T-helper 1 cell treated with Interleukin-12 subunit alpha and Interleukin-12 subunit beta and Interleukin-4 antibody, amounts not matched to agents 30 ng/mL and 1 ng/mL, for 36 hours (primary cell): ENCODE data around the gene MAP7. TPM values are rescaled to one million over a fixed set of nuclear protein-coding genes. Genes with fewer than 3 reads are reported as not detected.

Source experiments
- intact Hi-C: fragments of 100-400 bp; cut with micrococcal nuclease; formaldehyde crosslinking; loops from one replicate; pipeline ENCODE4 v1.15.1; 2024
- total RNA-seq: library from RNA; stranded (reverse); gene quantifications from 2 replicates; pipeline ENCODE4 v1.2.3, GENCODE V29; 2022

The MAP7 gene
- total RNA-seq, 1 donor from 2014 or later = 1.4 TPM

- intact Hi-C loops = no loop called here
Measured at GRCh38 chr6:136343275-136343674, 206.9 kb downstream of the MAP7 start.

GRCh38 chr6:136341967-136342366 lies 208.3 kb downstream of the MAP7 start:
- intact Hi-C loops = no loop called here

- intact Hi-C loops = no loop called here
Measured at GRCh38 chr6:136341367-136341766, 208.9 kb downstream of the MAP7 start.

DNA sequence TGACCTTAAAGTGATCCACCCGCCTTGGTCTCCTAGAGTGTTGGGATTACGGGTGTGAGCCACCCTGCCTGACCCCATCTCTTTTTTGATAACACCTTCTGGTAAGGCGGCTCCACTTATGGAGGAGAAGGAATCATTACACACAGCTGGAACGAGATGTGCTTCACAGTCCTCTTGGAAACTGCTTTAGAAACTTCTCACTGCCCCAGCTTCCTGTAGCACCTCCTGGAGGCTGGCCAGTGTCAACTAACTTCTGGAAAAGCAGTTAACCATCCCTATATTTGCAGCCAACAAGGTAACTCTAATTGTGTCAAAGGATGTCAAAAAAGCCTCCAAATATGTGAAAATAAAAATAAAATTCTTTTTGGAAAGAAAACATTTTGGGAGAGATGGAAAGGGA lies 211.7 kb downstream of the MAP7 start:
- intact Hi-C loops = no loop called here

GRCh38 chr6:136337606-136338005 lies 212.6 kb downstream of the MAP7 start:
- intact Hi-C loops = no loop called here

DNA sequence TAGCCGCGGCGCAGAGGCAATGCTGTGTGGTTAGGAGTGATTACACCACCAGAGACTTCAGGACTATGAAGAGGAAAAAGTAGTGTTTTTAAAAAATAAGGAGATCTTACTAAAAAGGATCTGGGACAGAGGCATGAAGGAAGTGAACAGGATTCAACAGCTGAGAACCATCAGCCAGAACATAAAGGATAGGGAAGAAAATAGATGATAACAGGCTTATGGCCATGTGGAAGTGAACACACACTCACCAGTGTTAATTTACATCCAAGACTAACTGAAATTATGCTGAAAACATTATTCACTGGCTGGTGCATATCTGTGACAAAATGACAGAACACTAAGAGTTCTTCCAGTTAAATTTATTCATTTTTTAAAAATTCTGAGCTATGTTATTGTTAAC lies 213.1 kb downstream of the MAP7 start:
- intact Hi-C loops = no loop called here

DNA sequence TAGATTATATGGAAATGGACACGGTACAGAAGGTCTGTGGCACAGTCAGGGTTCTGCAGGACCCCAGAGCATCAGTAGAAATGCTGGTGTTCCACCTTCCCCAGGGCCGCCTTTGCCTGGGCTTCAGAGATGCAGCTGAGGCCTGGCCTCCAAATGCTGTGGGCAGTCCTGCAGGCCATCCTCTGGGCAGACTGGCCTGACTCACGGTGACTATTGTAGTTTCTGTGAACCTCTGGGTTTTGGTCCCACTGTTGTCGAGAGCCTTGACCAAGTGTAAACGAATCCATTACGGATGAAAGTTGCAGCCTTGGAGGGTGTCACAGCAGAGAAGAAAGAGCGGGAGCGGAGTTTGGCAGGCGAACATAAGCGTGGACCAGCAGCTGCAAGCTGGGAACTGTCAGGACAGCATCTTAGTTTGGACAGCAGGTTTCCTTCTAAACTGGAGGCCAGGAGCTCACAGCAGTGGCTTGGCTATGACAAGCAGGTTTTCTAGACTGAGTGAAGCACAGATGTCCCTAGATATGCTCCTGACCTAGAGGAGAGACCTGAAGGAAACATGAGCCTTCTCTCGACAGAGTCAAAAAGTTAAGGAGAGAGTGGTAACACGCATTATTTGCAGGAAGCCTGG lies 214.4 kb downstream of the MAP7 start:
- intact Hi-C loops = no loop called here

DNA sequence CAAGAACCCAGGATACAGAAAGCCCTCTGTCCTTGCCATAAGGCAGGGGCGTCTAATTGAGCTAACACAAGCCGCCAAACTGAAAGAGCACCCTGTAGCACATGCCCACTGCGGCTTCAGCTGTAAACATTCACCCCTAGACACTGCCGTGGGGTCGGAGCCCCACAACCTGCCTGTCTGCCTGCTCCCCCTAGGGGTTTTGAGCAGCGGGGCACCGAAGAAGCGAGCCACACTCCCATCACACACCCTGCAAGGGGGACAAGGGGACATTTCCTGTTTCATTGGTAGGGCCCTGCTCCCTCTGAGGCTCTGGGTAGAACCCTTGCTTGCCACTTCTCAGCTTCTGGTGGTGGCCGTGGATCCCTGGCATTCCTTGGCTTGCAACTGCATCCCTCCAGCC lies 215.4 kb downstream of the MAP7 start:
- intact Hi-C loops = no loop called here

DNA sequence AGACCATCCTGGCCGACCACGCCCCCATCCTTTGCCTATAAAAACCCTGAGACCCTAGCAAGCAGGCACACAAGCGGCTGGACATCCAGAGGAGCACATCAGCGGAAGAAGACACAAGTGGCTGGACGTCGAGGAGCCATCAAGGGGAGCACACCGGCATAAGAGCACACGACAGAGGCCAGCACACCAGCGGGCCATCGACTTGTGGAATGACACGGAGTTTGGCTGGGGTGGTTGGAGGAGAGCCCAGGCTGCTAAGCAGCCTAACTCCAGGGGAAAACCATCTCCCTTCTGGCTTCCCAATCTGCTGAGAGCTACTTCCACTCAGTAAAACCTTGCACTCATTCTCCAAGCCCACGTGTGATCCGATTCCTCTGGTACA lies 215.8 kb downstream of the MAP7 start:
- intact Hi-C loops = no loop called here

- intact Hi-C loops = no loop called here
Measured at GRCh38 chr6:136333824-136334464, 216.3 kb downstream of the MAP7 start.

DNA sequence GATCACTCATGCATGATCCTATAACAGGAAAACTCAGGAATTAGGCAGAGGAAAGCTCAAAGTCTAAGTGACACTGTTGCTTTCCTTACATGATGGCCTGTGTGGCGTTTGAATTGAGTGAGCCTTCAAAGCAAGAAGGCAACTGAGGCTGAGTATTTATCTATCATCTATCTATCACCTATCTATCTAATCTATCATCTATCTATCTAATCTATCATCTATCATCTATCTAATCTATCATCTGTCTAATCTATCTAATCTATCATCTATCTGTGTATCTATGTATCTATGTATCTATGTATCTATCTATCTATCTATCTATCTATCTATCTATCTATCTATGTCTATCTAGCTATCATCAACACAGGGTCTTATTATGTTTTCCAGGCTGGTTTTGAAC lies 218.8 kb downstream of the MAP7 start:
- intact Hi-C loops = no loop called here

DNA sequence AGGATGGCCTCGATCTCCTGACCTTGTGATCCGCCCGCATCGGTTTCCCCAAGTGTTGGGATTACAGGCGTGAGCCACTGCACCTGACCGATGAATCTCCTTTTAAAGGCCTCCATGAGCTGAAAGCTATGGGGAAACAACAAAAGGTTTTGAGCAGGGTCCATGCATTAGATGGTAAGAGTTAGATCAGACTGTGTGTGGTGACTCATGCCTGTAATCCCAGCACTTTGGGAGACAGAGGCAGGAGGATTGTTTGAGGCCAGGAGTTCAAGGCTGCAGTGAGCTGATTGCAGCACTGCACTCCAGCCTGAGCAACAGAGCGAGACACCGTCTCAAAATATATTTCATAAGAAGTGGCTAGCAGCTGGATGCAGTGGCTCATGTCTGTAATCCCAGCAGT lies 219.6 kb downstream of the MAP7 start:
- intact Hi-C loops = no loop called here

DNA sequence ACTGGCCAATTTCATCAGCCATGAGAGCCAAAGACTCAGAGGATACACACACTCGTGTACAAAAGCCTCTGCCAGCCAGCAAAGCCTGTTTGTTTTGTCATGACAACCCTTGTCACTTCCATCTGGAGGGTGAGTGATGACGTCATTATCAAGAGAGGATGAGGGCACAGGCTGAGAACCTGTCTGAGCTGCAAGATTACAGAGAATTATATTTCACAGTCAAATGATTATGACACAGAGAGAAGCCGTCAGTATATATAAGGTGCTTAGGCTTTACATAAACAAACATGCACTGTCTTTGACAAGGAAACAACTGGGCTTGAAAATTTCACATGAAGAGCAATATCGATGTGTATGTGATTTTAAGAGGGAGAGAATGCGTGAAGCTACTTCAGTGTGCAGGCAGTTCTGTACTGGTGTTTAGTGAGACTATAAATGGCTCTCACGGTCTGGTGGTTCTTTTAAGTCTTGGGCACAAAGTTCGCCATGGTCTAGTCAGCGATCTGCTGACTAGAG lies 224.1 kb downstream of the MAP7 start:
- intact Hi-C loops = no loop called here

GRCh38 chr6:136324686-136325380 lies 225.4 kb downstream of the MAP7 start:
- intact Hi-C loops = no loop called here

DNA sequence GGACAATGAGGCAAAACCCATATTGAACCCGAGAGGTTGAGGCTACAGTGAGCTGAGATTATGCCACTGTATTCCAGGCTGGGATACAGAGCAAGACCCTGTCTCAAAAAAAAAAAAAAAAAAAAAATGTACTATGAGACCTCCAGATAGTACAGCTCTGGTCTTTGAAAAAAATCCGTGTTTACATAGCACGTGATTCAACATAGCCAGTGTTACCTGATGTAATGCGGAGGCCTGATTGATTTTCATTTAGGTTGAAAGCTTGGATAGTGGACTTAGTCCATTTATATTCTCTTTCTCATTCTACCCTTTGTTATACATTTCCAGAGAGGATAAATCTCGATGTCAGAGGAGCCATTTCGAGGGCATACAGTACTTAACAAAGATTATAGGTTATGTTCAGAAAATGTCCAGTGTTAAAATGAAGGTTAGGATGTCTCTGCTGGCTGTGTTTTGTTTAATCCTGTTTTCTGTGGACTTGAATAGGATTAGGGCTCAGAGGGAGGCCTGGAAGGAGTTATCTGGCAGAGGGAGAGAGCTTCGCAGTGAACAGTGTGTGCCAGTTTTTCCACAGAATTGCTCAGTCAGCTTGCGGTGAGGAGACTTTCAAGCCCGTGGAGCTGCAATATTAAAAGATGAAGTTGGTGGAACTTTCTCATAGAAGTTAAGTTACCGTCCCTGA lies 226.7 kb downstream of the MAP7 start:
- intact Hi-C loops = no loop called here

DNA sequence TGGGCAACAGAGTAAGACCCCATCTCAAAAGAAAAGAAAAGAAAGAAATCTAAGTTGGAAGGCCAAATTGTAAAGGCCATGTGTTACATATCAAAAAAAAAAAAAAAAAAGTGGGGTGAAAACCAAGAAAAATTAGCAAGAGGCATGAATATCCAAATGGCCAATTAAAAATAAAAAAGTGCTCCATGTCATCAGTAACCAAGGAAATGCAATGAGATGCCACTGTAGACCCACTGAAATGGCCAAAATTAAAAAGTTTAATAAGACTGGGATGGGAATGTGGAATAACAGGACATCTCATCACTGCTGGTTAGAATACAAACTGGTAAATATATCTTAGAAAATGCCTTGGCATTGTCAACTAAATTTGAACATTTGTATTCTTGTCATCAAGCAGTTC lies 230.5 kb downstream of the MAP7 start:
- intact Hi-C loops = loop anchor here (5.0 to 10.0 kb wide), 2 partner anchors 37 to 405 kb away; no protein-coding TSS in a partner anchor

DNA sequence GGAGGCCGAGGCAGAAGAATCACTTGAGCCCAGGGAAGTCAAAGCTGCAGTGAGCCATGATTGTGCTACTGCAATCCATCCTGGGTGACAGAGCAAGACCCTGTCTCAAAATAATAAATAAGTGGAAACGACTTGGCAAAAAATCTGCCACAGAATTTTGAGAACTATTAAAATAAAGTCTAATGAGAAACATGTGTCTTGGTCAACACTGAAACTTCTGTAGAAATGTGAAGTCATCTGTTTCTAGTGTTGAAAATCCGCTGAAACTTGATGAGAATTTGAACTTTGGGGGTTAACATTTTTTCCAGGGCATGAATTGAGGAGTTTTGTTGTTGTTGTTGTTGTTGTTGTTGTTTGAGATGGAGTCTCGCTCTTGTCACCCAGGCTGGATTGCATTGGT lies 231.5 kb downstream of the MAP7 start:
- intact Hi-C loops = loop anchor here (5.0 to 10.0 kb wide), 2 partner anchors 36 to 404 kb away; no protein-coding TSS in a partner anchor

GRCh38 chr6:136317971-136318370 lies 232.3 kb downstream of the MAP7 start:
- intact Hi-C loops = loop anchor here (1.0 to 10.0 kb wide), 8 partner anchors 28 to 867 kb away; partner anchors contain the start of gene MTFR2

DNA sequence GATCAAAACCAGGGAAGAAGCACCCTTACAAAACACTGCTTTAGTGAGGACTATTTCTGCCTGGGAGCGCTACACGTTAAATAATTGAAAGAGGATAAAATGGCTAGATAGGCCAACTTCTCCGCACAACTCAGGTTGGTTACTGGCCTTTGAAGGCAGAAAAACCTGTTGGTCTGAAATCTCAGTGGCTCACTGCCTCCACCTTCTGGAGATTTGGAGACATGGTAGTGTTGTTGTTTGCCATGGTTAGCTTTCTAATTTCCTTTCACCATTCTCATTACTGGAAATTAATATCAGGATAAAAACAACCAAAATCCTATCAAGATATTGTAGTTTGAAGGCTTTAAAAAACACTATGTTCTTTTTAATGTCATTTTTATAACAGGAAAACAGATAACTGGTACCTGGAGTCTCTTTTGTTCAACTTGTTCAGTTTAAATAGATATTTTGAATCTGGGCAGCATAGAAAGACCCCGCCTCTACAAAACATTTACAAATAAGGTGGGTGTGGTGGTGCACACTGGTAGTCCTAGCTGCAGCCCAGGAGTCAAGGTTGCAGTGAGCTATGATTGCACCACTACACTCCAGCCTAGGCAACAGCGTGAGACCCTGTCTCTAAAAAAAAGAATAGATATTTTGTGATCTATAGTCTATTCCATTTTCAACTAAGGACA lies 233.1 kb downstream of the MAP7 start:
- intact Hi-C loops = loop anchor here (1.0 to 10.0 kb wide), 8 partner anchors 27 to 866 kb away; partner anchors contain the start of gene MTFR2

DNA sequence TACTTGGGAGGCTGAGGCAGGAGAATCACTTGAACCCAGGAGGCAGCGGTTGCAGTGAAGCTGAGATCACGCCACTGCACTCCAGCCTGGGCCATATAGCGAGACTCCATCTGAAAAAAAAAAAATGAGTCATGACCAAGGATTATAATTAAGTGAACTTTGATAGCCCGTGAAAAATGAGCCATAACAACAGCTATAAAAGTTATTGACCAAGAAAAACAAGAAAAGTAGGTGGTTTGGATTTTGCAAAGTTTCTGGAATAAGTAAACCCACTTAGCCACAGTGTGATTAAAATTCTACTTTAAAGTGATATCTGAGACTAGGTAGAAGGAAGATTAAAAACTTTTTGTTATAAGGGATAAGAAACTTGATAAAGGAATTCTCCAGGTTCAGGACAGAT lies 234.6 kb downstream of the MAP7 start:
- intact Hi-C loops = loop anchor here (5.0 to 10.0 kb wide), 2 partner anchors 33 to 401 kb away; no protein-coding TSS in a partner anchor

DNA sequence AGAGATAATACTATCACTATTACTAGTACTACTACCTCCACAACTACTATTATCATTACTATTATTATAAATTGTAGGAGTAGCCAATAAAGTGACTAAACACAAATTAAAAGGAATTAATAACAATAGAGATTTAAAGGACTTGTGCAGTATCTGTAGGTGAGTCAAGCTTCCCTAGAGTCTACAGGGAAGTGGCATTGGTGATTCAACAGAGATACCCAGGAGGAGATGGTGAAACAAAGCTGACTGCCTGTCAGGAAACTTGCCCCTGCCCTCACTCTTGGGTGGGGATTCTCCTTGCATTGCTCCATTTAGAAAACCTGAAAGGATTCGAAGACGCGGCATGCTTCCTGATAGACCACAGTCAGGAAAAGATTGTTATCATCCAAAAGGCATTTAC lies 237.2 kb downstream of the MAP7 start:
- intact Hi-C loops = loop anchor here (10.0 kb wide), 1 partner anchor 398 kb away; no protein-coding TSS in a partner anchor
